Measurements from ENCODE around the gene NBL1.

Gene NBL1

DNA sequence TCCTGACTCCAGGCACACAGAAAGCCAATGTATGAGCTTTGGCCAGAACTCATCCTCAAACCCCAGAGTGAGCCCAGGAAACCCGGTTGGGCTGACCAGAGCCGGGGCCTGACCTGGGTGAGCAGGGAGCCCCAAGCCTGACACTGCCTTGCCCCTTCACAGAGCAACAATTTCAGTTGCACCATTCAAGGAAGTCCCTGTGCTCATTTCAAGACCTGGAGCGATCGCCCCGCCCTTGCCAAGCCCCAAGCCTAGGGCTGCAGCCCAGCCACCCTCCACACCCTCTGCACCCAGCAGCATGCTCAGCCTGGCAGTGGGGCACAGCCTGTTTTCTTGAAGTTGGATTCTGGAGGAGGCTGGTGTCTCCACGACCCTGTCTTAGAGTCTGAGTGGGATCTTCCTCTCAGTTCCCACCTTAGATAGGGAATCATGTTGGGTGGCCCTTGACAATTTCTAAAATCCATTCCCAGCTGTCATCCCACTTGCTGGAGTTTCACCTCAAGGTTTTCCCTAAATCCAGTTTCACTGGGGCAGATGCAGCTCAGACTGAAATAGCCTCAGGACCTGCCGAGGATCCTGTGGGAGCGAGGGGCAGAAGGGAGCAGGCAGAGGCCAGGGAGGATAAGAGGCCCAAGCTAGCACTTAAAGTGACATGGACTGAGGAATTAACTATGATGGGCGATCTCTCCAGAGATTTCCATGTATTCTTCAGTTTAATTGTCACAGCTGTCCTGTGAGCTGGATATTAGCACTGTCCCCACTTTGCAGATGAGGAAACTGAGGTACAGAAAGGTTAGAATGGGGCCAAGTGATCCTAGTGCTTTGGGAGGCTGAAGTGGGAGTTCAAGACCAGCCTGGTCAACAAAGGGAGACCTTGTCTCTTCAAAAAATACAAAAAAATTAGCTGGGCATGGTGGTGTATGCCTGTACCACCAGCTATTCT, 2.5 kb downstream of the NBL1 start:
- no peak for DNase-seq

DNA sequence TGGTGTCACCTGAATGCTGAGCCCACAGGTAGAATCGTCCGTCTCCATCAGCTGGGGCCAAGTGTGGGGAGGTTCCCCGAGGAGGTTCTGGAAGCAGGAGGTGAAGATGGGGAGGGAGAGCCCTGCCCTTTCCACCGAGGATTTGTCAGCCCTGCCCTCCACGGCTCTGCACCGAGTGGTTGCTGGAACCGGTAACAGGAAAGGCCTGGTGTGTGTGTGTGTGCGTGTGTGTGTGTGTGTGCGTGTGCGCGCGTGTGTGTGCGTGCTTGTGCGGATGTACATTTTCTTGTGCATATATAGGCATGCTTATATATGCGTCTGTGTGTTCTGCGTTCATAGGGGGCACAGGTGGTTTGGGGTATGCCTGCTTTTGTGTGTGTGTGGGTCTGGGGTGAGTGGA, 3.5 kb downstream of the NBL1 start:
- DNase-seq, result no peak

DNA sequence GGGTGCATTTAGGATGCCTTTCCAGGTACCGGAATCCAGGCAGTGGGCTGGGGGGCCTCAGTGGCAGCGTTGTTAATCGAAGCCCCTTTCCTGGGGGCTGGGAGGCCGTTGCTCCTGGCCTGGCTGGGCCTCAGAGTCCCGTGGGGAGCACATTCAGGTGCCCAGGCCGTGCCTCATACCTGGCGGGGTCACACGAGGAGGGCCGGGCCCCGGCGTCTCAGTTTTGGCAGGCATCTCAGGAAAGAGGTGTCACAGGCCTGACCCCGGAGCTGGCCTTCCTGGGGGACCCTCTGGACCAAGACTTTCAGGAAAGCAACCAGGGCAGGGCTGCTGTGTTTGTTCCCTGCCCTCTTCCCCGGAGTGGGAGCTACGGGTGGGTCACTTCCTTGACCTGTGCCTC, 4.1 kb downstream of the NBL1 start:
- DNase-seq, result no peak

DNA sequence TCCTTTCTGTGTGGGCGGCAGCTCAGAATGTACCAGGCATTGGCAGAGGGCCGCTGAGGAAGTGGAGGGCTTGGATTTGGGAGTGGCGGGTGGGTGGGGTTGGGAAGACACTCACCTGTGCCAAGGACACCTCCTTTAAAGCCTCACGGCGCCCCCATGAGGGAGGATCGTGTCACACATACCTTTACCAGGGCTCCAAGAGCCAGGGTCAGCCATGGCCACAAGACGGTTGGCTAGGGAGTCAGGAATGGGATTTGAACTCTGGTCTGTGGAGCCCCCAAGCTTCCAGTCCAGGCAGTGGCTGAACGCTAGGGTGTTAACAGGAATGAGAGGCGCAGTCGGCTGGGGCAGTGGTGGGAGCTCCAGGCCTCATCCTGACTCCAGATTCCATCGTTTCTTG, 4.6 kb downstream of the NBL1 start:
- DNase-seq, result no peak

DNA sequence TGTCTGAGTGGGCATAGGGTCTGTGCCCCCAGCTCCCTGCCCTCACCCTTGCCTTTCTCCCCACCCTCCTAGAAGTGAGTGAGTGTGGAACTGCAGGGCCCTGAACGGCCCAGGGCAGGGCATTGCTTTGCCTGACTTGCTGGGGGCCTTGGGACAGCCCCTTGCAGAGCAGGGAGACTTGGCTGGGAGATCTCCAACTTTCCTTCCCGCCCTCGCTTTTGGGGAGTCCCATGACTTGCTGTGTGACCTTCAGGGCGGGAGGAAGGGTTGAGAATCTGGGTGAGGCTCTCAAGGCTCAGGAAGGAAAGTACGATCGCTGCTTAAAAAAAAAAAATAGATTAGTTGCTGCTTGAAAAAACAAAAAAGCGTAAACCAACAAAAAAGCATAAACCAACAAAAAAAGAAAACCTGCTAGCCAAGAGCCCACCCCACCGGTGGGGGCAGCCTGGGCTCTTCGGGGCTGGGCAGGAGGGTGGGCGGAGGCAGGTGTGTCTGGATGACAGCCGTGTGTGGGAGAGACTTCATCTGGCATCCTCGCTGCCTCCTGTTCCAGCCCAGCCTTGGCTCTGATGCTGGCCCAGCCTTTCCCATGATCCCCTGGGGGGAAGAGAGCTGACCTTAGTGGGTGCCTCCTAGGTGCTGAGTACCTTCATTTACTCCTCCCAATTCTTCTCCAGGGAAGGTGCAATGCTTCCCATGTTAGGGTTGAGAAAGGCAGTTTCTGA, 6.5 kb downstream of the NBL1 start:
- no peak for DNase-seq

DNA sequence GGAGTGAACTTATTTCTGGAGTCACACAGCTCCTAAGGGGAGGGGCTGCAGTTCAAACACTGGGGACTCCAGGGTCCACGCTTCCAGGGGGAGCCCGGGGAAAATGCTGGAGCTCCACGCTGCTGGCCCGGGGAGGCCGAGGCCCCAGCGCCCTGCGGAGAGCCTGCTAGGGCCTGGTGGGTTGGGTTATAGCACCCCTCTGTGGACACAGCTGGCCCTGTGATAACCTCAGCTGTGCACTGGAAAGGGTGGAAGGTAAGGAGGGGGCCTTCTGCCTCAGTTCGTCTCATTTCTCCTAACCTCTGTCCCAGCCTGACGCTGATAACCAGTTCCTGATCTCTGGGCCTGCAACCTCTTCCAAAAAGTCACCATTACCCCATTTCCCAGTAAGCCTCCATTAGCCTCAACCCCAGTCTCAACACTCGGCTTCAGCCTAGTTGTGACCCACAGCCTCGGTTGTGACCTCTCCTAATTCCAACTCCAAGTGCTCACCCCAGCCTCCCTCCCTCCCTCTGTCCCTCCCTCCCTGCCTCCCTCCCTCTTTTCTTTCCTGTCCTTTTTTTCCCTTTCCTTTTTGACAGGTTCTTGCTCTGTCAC, 7.1 kb downstream of the NBL1 start:
- peak; percentile 26 to 39 for DNase-seq

DNA sequence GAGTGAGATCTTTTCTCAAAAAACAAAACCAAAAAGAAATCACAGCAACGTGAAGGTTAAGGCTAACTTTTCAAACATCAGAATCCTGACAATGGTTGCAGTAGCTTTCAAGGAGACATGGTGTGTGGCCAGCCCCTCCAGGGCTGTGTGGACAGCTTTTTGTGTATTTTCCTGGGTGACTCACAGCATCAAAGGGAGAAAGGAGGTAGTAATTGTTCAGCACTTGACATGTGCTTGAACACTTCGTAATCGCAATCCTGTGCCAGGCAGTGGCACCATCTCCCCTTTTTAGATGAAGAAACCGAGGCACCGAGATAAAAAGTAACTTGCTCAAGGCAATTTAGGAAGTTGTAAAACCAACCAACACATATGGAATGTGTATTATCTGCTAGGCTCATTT, 10.3 kb downstream of the NBL1 start:
- DNase-seq, result no peak

DNA sequence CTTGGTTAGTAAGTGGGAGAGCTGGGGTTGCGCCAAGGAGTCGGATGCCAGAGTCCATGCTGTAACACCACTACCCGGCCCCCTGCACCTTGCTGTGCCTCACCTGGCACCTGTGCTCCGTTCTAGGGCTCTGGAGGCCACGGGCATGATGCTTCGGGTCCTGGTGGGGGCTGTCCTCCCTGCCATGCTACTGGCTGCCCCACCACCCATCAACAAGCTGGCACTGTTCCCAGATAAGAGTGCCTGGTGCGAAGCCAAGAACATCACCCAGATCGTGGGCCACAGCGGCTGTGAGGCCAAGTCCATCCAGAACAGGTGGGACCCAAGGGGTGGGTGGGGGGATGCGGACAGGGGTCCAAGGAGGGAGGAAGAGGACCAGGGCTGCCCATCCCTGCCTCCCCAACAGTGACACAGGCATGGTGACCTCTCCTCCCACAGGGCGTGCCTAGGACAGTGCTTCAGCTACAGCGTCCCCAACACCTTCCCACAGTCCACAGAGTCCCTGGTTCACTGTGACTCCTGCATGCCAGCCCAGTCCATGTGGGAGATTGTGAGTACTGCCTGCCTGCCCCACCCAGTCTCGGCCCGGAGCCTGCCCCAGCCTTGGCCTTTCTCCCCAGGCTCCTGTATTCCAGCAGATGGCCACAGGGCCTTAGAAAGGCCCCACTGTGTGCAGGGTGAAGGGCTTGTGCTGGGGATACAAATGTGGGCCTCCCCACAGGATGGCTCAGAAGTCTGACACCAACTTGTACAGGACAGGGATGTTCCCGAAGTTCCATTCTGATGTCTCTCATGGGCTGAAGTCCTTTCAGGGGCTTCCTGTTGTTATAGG, 11.0 kb downstream of the NBL1 start:
- no peak for DNase-seq

DNA sequence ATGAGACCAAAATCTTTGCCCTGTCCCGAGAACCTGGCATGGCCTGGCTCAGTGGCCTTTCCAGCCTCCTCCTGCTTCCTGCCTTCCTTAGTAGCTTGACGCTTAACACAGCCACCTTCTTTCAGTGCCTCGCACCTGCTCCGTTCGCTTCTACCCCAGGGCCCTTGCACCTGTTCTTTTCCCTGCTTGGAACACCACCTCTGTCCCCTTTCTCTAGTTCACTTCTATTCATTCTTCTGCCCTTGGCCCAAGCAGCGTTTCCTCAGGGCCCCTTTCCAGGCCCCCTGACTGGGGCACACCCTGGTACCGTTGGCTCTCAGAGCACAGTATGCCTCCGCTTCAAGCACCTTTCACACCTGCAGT, 11.6 kb downstream of the NBL1 start:
- DNase-seq, result no peak

DNA sequence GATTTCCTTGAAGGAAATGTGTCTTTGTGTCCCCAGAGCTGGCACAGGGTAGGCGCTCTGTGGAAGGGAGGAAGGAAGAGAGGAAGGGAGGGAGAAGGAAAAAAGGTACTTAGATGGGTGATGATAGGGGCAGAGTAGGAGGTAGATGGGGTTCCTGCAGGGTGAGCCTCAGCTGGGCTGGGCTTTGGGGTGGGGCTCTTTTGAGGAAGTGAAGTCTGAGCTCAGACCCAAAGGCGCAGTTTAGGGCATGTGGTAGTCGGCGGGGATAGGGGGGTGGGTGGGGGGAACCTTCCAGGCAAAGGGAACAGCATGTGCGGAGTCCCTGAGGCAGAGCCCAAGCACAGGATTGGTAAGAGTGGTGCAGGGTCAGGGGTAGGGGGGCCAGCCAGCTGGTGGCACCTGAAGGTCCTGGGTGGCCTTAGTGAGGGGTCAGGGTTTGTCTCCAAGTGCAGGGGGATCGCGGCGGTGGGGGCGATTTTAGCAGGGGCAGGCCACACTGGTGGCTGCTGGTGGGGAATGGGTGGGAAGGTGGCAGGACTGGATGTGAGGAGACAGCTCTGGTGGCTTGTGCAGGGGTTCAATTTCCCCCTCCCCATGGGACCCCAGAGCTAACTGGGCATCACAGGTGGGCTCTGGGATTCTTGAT, 12.1 kb downstream of the NBL1 start:
- no peak for DNase-seq

DNA sequence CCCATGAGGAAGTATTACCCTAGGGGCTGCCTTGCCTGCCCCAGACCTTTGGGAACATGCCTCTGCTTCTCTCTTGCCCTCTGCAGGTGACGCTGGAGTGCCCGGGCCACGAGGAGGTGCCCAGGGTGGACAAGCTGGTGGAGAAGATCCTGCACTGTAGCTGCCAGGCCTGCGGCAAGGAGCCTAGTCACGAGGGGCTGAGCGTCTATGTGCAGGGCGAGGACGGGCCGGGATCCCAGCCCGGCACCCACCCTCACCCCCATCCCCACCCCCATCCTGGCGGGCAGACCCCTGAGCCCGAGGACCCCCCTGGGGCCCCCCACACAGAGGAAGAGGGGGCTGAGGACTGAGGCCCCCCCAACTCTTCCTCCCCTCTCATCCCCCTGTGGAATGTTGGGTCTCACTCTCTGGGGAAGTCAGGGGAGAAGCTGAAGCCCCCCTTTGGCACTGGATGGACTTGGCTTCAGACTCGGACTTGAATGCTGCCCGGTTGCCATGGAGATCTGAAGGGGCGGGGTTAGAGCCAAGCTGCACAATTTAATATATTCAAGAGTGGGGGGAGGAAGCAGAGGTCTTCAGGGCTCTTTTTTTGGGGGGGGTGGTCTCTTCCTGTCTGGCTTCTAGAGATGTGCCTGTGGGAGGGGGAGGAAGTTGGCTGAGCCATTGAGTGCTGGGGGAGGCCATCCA, 12.8 kb downstream of the NBL1 start:
- DNase-seq, result no peak

DNA sequence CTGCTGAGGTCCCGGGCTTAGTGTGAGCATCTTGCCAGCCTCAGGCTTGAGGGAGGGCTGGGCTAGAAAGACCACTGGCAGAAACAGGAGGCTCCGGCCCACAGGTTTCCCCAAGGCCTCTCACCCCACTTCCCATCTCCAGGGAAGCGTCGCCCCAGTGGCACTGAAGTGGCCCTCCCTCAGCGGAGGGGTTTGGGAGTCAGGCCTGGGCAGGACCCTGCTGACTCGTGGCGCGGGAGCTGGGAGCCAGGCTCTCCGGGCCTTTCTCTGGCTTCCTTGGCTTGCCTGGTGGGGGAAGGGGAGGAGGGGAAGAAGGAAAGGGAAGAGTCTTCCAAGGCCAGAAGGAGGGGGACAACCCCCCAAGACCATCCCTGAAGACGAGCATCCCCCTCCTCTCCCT, 13.4 kb downstream of the NBL1 start:
- DNase-seq, result no peak

DNA sequence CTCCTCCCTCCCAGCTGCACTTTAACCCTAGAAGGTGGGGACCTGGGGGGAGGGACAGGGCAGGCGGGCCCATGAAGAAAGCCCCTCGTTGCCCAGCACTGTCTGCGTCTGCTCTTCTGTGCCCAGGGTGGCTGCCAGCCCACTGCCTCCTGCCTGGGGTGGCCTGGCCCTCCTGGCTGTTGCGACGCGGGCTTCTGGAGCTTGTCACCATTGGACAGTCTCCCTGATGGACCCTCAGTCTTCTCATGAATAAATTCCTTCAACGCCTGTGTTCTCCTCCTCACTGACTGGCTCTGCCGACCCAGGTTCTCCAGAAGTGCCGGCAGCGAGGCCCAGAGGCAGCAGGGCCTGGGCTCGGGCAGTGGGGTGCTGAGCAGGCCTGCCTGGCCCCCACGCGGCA, 14.1 kb downstream of the NBL1 start:
- no peak for DNase-seq

DNA sequence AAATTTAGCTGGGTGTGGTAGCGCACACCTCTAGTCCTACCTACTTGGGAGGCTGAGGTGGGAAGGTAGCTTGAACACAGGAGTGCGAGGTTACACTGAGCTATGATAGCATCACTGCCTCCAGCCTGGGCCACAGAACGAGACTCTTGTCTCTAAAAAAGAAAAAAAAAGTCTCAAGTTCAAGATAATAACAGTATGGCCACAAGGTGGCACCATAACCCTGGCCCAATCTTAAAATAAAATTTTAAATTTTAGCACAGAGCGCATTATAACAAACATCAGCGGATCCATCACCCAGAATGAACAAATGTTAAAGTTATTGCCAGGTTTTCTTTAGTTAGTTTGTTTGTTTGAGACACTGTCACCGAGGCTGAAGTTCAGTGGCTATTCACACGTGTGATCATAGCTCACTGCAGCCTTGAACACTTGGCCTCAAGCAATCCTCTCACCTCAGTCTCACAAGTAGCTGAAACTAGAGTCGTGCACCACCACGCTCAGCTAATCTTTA, 17.7 kb downstream of the NBL1 start:
- DNase-seq, result no peak

DNA sequence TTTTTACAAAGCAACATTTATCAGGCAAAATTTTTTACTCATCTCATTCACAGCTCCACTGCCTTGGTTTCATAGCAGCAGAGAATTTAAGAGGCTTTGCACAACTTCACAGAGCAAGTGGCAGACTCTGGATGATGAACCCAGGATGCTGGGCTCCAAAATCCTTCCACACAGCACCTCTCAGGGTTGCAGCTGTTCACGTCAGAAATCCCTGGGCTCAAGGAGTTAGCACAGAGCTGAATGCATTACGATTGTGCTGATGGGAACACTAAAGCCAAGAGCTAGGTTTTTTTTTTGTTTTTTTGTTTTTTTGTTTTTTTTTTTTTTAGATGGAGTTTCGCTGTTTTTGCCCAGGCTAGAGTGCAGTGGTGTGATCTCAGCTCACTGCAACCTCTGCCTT, 18.2 kb downstream of the NBL1 start:
- DNase-seq, result no peak

DNA sequence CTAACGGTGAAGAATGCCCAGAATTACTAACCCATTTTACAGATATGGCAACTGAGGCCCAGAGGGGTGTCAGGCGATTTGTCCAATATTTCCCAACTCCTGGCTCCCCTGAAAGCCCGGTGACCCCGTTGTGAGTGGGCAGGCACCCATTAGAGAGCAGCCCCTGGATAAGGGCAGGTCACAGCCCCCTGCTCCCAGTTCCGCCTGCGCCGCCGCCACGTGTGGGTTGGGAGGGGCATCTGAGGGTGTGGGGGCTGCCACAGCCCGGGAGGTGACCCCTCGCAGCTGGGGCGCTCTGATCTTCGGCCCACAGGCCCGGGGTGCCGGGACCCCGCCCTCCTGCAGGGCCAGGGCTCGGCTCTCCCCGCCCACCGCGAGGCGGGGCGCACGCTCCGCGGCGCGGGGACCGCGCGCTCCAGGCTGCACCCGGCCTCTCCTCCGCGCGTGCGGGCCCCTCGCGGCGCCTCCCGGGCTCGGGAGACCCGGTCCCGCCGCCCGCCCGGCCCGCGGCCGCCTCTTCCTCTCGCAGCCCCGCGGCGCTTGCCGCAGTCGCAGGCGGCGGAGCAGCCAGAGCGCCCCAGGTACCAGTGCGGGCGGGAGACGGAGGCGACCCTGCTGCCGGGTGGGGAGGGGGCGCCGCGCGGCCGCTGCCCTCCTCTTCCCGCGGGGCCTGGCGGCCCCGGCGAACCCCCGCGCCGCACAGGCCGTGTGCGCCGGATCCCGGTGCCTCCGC, 20.5 kb downstream of the NBL1 start, which contains the start of gene HTR6:
Gene HTR6, plus strand, starts transcription at position 423 of the 733 bp plus-strand sequence. CDS start 879 bp downstream, outside the sequence.
- peak; percentile 43 to 57 for DNase-seq

DNA sequence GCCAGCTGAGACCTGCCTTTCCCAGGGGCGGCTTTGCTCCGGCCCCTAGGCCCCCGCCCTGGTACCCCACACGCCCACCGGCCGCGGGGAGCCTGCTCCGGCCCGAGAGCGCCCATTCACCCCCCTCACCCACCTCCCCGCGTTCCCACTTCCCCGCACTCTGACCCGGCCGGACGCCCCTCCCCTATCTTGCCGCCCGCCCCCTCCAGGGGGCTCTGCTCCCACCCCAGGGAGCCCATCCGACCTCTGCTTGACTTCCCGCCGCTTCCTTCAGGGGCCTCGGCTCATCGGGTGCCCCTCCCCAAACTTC, 21.0 kb downstream of the NBL1 start:
- no peak for DNase-seq

DNA sequence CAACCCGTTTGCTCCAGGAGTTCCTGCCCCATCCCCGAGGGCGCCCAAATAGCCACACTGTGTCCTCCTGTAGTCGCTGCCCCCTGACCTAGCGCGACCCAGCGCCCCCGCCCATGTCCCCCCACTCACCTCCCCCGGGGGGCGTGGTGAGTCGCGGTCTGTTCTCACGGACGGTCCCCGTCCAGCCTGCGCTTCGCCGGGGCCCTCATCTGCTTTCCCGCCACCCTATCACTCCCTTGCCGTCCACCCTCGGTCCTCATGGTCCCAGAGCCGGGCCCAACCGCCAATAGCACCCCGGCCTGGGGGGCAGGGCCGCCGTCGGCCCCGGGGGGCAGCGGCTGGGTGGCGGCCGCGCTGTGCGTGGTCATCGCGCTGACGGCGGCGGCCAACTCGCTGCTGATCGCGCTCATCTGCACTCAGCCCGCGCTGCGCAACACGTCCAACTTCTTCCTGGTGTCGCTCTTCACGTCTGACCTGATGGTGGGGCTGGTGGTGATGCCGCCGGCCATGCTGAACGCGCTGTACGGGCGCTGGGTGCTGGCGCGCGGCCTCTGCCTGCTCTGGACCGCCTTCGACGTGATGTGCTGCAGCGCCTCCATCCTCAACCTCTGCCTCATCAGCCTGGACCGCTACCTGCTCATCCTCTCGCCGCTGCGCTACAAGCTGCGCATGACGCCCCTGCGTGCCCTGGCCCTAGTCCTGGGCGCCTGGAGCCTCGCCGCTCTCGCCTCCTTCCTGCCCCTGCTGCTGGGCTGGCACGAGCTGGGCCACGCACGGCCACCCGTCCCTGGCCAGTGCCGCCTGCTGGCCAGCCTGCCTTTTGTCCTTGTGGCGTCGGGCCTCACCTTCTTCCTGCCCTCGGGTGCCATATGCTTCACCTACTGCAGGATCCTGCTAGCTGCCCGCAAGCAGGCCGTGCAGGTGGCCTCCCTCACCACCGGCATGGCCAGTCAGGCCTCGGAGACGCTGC, 21.7 kb downstream of the NBL1 start:
- no peak for DNase-seq

DNA sequence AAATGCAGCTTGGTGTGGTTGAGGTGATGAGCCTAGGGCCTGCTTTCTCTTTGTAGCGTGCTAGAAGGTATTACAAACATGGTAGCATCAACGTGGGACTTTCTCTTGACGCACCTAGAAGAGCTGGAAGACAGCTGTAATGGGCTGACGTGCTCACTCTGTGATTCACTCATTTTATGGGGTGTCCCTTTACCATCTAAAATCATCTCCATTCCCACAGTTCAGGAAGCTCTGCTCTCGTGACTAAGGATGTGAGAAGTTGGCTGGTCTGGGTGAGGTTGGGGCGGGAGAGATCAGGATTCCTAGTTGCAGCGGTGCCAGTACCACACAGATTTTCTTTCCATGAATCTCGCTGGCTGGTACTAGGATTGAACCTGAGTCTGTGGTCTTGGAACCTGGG, 24.8 kb downstream of the NBL1 start:
- DNase-seq, result no peak

DNA sequence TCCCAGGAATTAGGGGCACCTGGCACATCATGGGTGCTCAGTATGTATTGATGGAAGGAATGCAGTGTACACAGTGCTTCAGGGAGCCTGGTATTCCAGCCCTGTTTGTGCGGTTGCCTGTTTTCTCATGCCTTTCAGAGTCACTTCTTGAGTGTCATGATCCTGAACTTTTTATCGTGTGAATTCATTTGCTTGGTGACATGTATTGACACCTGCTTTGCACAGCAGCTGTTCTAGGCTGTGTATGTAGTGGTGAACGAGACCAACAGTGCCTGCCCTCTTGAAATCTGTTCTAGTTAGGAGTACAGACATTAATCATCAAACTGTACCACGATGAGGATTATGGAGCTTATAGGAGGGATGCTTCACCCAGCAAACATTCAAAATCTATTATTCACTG, 26.7 kb downstream of the NBL1 start:
- DNase-seq, result no peak
